HEK293T (cell line): Measurements from ENCODE around the gene LRP11.

Source experiments
- CTCF ChIA-PET: fragments of 350-600 bp; formaldehyde crosslinking; extraction: SDS; loops from one replicate; lab custom pipeline; 2021; ENCODE audit warnings: antibody characterized with exemption, inconsistent platforms; lab: Yijun Ruan, JAX
- POLR2A ChIA-PET: fragments of 350-600 bp; formaldehyde crosslinking; extraction: SDS; loops from one replicate; lab custom pipeline; 2020; ENCODE audit warnings: antibody characterized with exemption, inconsistent platforms; lab: Yijun Ruan, JAX
- DNase-seq: peaks from one replicate; pipeline ENCODE4 v3.0.0; 2012; ENCODE audit warnings: mixed read lengths; ENCODE audit errors: extremely low spot score
- ARNT ChIP-seq: fragments of 450-650 bp; IDR thresholded peaks from 2 replicates; pipeline ENCODE4 v1.6.1; 2017; ENCODE audit warnings: mild to moderate bottlenecking
- BHLHE40 ChIP-seq: fragments of 450-650 bp; IDR thresholded peaks from 2 replicates; pipeline ENCODE4 v1.6.1; 2016; ENCODE audit warnings: mild to moderate bottlenecking, moderate library complexity, borderline replicate concordance
- CTBP1 ChIP-seq: fragments of 450-650 bp; IDR thresholded peaks from 2 replicates; pipeline ENCODE4 v1.6.1; 2016; ENCODE audit warnings: borderline replicate concordance
- ELF4 ChIP-seq: fragments of 450-650 bp; IDR thresholded peaks from 2 replicates; pipeline ENCODE4 v1.6.1; 2017; ENCODE audit warnings: antibody characterized with exemption
- FOXA1 ChIP-seq: fragments of 450-650 bp; IDR thresholded peaks from 2 replicates; pipeline ENCODE4 v1.6.1; 2016; ENCODE audit warnings: mild to moderate bottlenecking
- FOXK2 ChIP-seq: fragments of 450-650 bp; IDR thresholded peaks from 2 replicates; pipeline ENCODE4 v1.6.1; 2016; ENCODE audit warnings: mild to moderate bottlenecking
- FOXM1 ChIP-seq: fragments of 450-650 bp; IDR thresholded peaks from 2 replicates; pipeline ENCODE4 v1.6.1; 2017; ENCODE audit warnings: mild to moderate bottlenecking, borderline replicate concordance
- HDGF ChIP-seq: fragments of 450-650 bp; IDR thresholded peaks from 2 replicates; pipeline ENCODE4 v1.6.1; 2017; ENCODE audit warnings: antibody characterized with exemption, borderline replicate concordance
- L3MBTL2 ChIP-seq: fragments of 450-650 bp; conservative IDR thresholded peaks from 2 replicates; pipeline ENCODE4 v1.6.1; 2016; ENCODE audit warnings: mild to moderate bottlenecking
- LEF1 ChIP-seq: fragments of 450-650 bp; IDR thresholded peaks from 2 replicates; pipeline ENCODE4 v1.6.1; 2017; ENCODE audit warnings: mild to moderate bottlenecking, borderline replicate concordance
- NFRKB ChIP-seq: fragments of 450-650 bp; IDR thresholded peaks from 2 replicates; pipeline ENCODE4 v1.6.1; 2016; ENCODE audit warnings: mild to moderate bottlenecking, moderate library complexity
- SP1 ChIP-seq: fragments of 450-650 bp; IDR thresholded peaks from 2 replicates; pipeline ENCODE4 v1.6.1; 2017
- SUZ12 ChIP-seq: fragments of 450-650 bp; IDR thresholded peaks from 2 replicates; pipeline ENCODE4 v1.6.1; 2016; ENCODE audit warnings: mild to moderate bottlenecking
- TARDBP ChIP-seq: fragments of 450-650 bp; IDR thresholded peaks from 2 replicates; pipeline ENCODE4 v1.6.1; 2016
- ZNF384 ChIP-seq: fragments of 450-650 bp; IDR thresholded peaks from 2 replicates; pipeline ENCODE4 v1.6.1; 2016
- TF ChIP-seq, protein P1 (sequence below): fragments of 450-650 bp; IDR thresholded peaks from 2 replicates; pipeline ENCODE4 v1.6.1; 2016

LRP11 gene

DNA sequence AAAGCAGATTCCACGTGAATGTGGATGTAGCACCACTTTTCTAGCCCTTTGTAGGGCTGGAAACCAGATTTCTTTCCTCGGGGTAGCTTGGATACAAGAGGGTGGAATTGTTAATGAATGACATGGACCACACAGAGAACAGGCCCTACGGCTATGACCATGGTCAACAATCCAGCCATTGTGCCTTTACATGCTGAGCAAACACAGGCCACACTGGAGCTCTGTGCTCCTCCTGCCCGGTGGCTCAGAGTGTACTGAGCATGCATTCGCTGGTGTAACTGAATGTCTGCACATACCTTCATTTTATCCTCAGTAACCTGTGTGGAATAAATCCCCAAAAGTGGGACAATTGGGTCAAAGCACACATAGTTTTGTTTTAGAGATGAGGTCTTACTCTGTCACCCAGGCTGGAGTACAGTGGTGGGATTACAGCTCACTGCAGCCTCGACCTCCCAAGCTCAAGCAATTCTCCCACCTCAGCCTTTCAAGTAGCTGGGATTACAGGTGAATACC, 32.8 kb downstream of the LRP11 start:
- CTCF ChIA-PET = interaction anchor here (0.7 kb wide), 1 partner anchor 36 kb away, joined by 3 read pairs; no protein-coding TSS in a partner anchor
- TF ChIP-seq HDGF (no peak), ELF4 (no peak), SP1 (no peak), FOXA1 (no peak), BHLHE40 (no peak), TARDBP (no peak), FOXK2 (no peak), ARNT (no peak), ZNF384 (no peak), SUZ12 (no peak), LEF1 (no peak), CTBP1 (no peak), NFRKB (no peak), L3MBTL2 (no peak), FOXM1 (no peak)
- TF ChIP-seq, protein P1, sequence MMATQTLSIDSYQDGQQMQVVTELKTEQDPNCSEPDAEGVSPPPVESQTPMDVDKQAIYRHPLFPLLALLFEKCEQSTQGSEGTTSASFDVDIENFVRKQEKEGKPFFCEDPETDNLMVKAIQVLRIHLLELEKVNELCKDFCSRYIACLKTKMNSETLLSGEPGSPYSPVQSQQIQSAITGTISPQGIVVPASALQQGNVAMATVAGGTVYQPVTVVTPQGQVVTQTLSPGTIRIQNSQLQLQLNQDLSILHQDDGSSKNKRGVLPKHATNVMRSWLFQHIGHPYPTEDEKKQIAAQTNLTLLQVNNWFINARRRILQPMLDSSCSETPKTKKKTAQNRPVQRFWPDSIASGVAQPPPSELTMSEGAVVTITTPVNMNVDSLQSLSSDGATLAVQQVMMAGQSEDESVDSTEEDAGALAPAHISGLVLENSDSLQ = no peak
- POLR2A ChIA-PET = no interaction called here

DNA sequence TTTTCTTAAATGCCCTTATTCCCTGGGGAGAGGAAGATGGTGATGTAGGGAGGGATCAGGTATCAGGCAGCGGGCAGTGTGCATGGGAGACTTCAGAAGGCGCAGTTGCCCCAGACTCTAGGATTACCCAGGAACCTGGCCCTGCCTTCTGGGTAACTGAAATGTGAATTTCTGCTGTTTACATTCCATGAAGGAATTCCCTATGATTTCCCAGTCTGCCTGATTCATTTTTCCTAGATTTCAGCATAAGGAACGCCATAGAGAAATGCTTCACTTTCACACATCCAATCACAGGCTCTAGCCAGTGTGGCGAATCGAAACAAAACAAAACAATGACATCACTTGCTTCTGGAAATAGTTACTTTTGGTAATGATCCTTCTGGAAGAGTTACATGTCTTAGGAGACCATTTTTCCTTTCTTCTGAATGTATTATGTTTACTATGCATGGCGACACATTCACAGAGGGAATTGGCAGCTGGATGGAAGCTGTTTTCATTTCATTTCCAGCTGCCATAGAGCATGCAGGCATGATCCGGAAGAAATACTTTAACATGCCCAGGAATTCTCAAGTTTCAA, 33.3 kb downstream of the LRP11 start:
- POLR2A ChIA-PET = no interaction called here
- TF ChIP-seq ARNT (no peak), FOXM1 (no peak), BHLHE40 (no peak), FOXK2 (no peak), CTBP1 (no peak), NFRKB (no peak), L3MBTL2 (no peak)
- TF ChIP-seq, protein P1 = no peak
- no peak for DNase-seq
- CTCF ChIA-PET = interaction anchor here (0.7 kb wide), 1 partner anchor 36 kb away, joined by 3 read pairs; no protein-coding TSS in a partner anchor

More for the DNA sequence above, 32.8 kb downstream of the LRP11 start:
- no peak for DNase-seq

DNA sequence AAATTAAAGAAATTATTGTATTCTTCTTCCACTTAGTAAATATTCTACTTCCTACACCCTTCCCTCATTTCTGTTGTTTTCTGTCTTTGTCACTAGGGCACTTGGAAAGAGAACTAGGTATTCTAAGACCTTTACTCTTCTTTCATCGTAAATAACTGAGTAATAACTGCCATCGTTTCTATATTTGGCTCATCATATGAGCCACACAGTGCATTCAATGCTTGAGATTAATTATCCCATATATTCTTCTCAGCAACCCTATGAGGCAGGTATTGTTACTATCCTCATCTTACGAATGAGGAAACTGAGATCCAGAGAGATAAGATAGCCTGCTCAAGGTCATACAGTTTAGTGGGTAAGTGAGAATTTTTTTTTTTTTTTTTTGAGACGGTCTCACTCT, 38.9 kb downstream of the LRP11 start:
- ChIA-PET CTCF (no interaction called here), POLR2A (interaction anchor here (1.4 kb wide), 1 partner anchor 108 kb away, joined by 3 read pairs; the partner anchor contains the start of gene LATS1)

DNA sequence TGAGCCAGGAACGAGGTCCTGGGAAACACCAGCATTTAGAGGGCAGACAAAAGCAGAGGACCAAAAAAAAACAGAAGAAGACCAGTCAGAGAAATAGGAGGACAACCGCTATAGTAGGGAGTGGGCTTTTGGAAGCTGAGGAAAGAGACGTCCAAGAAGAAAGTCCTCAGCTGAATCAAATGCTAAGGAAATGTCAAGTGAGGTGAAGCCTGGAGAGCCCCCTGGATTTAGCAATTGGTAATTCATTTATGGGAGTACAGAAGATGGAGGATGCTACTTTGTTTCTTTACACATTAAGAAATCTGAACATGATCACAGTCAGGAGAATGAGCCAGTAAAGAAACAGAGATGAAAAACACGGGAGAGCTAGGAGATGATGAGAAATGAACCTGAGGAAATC, 41.1 kb downstream of the LRP11 start:
- CTCF ChIA-PET = interaction anchor here (1.3 kb wide), 1 partner anchor 18 kb away, joined by 3 read pairs; no protein-coding TSS in a partner anchor
- no peak for DNase-seq
- POLR2A ChIA-PET = interaction anchor here (0.5 kb wide), 1 partner anchor 25 kb away, joined by 3 read pairs; no protein-coding TSS in a partner anchor
- TF ChIP-seq LEF1 = no peak
- TF ChIP-seq SUZ12 = no peak
- TF ChIP-seq ELF4 = no peak
- no peak for TF ChIP-seq FOXM1
- TF ChIP-seq BHLHE40 = no peak
- TF ChIP-seq TARDBP = no peak
- no peak for TF ChIP-seq SP1
- no peak for TF ChIP-seq CTBP1
- no peak for TF ChIP-seq FOXK2
- no peak for TF ChIP-seq ARNT
- TF ChIP-seq NFRKB = no peak
- no peak for TF ChIP-seq ZNF384
- no peak for TF ChIP-seq FOXA1

More for the DNA sequence above, 38.9 kb downstream of the LRP11 start:
- DNase-seq = no peak
- no peak for TF ChIP-seq FOXA1
- TF ChIP-seq ZNF384 = no peak
- TF ChIP-seq SP1 = no peak
- no peak for TF ChIP-seq CTBP1
- TF ChIP-seq FOXM1 = no peak
- no peak for TF ChIP-seq LEF1
- no peak for TF ChIP-seq L3MBTL2
- TF ChIP-seq NFRKB = no peak
- TF ChIP-seq TARDBP = no peak
- TF ChIP-seq ELF4 = no peak
- TF ChIP-seq SUZ12 = no peak
- TF ChIP-seq ARNT = no peak
- no peak for TF ChIP-seq HDGF
- TF ChIP-seq FOXK2 = no peak

DNA sequence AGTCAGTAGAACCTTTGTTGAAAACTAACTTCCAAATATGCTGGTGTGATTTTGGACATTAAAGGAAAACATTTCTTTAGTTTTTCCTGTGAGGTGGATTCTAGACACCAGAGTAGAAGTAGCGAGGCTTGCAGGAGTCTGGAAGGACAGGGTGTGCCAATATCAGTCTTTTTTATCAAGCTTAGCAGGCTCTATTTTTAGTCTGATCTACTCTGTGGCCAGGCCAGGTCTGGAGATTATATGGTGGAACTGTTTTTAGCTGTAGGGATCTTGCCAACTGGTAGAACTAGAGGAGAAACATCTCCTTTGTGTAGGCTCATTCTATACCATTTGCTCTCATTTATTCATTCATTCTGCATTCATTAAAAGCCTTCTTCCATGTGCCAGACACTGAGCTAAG, 42.7 kb downstream of the LRP11 start:
- DNase-seq = no peak
- TF ChIP-seq HDGF (no peak), L3MBTL2 (no peak), SUZ12 (no peak), BHLHE40 (no peak), SP1 (no peak), ARNT (no peak), FOXM1 (no peak), TARDBP (no peak), FOXK2 (no peak), FOXA1 (no peak), ZNF384 (no peak), ELF4 (no peak), NFRKB (no peak), CTBP1 (no peak), LEF1 (no peak)
- TF ChIP-seq, protein P1 = no peak
- ChIA-PET POLR2A (no interaction called here), CTCF (no interaction called here)
